Mesenchymal stem cell (in vitro differentiated cells and primary cell): Measurements from ENCODE around the gene APCS.

Experiments used
- DNase-seq: peaks from one replicate; pipeline ENCODE4 v3.0.0-alpha.2; 2013
- H2AFZ ChIP-seq: one replicate; pipeline ENCODE4 v1.6.1; 2013; ENCODE audit warnings: low read depth, mild to moderate bottlenecking, control low read depth, inconsistent platforms, low read length, moderate library complexity
- H2AK5ac ChIP-seq: 2 replicates; pipeline ENCODE4 v1.6.1; 2013; ENCODE audit warnings: low read length, moderate library complexity, mild to moderate bottlenecking, inconsistent platforms; ENCODE audit not compliant: severe bottlenecking
- H2BK120ac ChIP-seq: one replicate; pipeline ENCODE4 v1.6.1; 2013; ENCODE audit warnings: low read depth, mild to moderate bottlenecking, inconsistent platforms, low read length, moderate library complexity
- H2BK12ac ChIP-seq, 2 experiments: one replicate each; pipeline ENCODE4 v1.6.1; 2013; ENCODE audit warnings: inconsistent platforms in 2 of 2, low read length in 2 of 2, mild to moderate bottlenecking in 2 of 2, moderate library complexity in 2 of 2, control low read depth in 1 of 2
- H2BK15ac ChIP-seq: one replicate; pipeline ENCODE4 v1.6.1; 2013; ENCODE audit warnings: mild to moderate bottlenecking, low read depth, inconsistent platforms; ENCODE audit not compliant: poor library complexity, severe bottlenecking
- H2BK5ac ChIP-seq: 2 replicates; pipeline ENCODE4 v1.6.1; 2013; ENCODE audit warnings: low read depth, mild to moderate bottlenecking, low read length, control low read depth, inconsistent platforms; ENCODE audit not compliant: poor library complexity, severe bottlenecking
- H3K14ac ChIP-seq, 2 experiments: one replicate each; pipeline ENCODE4 v1.6.1; 2013; ENCODE audit warnings: inconsistent platforms in 2 of 2, low read length in 2 of 2, control low read depth in 1 of 2, mild to moderate bottlenecking in 1 of 2, moderate library complexity in 1 of 2
- H3K18ac ChIP-seq, 2 experiments: one replicate each; pipeline ENCODE4 v1.6.1; 2013; ENCODE audit warnings: inconsistent platforms in 2 of 2, low read length in 2 of 2, control low read depth in 1 of 2, low read depth in 1 of 2, mild to moderate bottlenecking in 1 of 2
- H3K23ac ChIP-seq, 2 experiments: one replicate each; pipeline ENCODE4 v1.6.1; 2013; ENCODE audit warnings: inconsistent platforms in 2 of 2, low read length in 2 of 2, mild to moderate bottlenecking in 2 of 2, moderate library complexity in 2 of 2, control low read depth in 1 of 2
- H3K27ac ChIP-seq: 2 replicates; pipeline ENCODE4 v1.5.1; 2013; ENCODE audit warnings: mild to moderate bottlenecking, moderate library complexity, low read length, control low read depth, inconsistent platforms; ENCODE audit not compliant: poor library complexity, severe bottlenecking
- H3K27me3 ChIP-seq, 2 experiments: 2 replicates each; pipeline versions ENCODE4 v1.6.1 to v1.7.0; 2013; ENCODE audit warnings: low read length in 2 of 2, mild to moderate bottlenecking in 2 of 2, moderate library complexity in 2 of 2, control low read depth in 1 of 2, inconsistent platforms in 1 of 2; ENCODE audit not compliant: control insufficient read depth in 1 of 2, insufficient read depth in 1 of 2
- H3K36me3 ChIP-seq, 2 experiments: 2 replicates each; pipeline versions ENCODE4 v1.6.1 to v1.7.0; 2013; ENCODE audit warnings: low read length in 2 of 2, control low read depth in 1 of 2, inconsistent platforms in 1 of 2, low read depth in 1 of 2, mild to moderate bottlenecking in 1 of 2; ENCODE audit not compliant: insufficient read depth in 2 of 2, control insufficient read depth in 1 of 2
- H3K4ac ChIP-seq, 2 experiments: one replicate each; pipeline ENCODE4 v1.6.1; 2013; ENCODE audit warnings: inconsistent platforms in 2 of 2, low read length in 2 of 2, mild to moderate bottlenecking in 2 of 2, moderate library complexity in 2 of 2, control low read depth in 1 of 2, low read depth in 1 of 2
- H3K4me1 ChIP-seq: 2 replicates; pipeline ENCODE4 v1.6.1; 2013; ENCODE audit warnings: low read depth, low read length, control low read depth; ENCODE audit not compliant: control insufficient read depth, insufficient read depth
- H3K4me2 ChIP-seq: 2 replicates; pipeline ENCODE4 v1.6.1; 2013; ENCODE audit warnings: low read length, mild to moderate bottlenecking, inconsistent platforms; ENCODE audit not compliant: poor library complexity, severe bottlenecking
- H3K4me3 ChIP-seq, 2 experiments: 2 replicates each; pipeline versions ENCODE4 v1.5.1 to v1.7.0; 2013; ENCODE audit warnings: low read length in 2 of 2, mild to moderate bottlenecking in 2 of 2, control low read depth in 1 of 2, low read depth in 1 of 2; ENCODE audit not compliant: insufficient read depth in 1 of 2
- H3K79me1 ChIP-seq: replicated peaks from 2 replicates; pipeline ENCODE4 v1.6.1; 2013; ENCODE audit warnings: mild to moderate bottlenecking, control low read depth, low read length, inconsistent platforms; ENCODE audit not compliant: poor library complexity, severe bottlenecking
- H3K9ac ChIP-seq: 2 replicates; pipeline ENCODE4 v1.7.0; 2013; ENCODE audit warnings: mild to moderate bottlenecking, low read length, moderate library complexity
- H3K9me3 ChIP-seq: 2 replicates; pipeline ENCODE4 v1.7.0; 2013; ENCODE audit warnings: mild to moderate bottlenecking, low read length; ENCODE audit not compliant: control insufficient read depth
- H4K8ac ChIP-seq: one replicate; pipeline ENCODE4 v1.6.1; 2013; ENCODE audit warnings: inconsistent platforms, mild to moderate bottlenecking, low read length, moderate library complexity
- H4K91ac ChIP-seq: one replicate; pipeline ENCODE4 v1.6.1; 2013; ENCODE audit warnings: mild to moderate bottlenecking, low read length, inconsistent platforms
- WGBS: methylation state at CpG from one replicate; pipeline ENCODE4 v1.1.7; 2013; ENCODE audit warnings: mixed read lengths; 5-methylcytosine and 5-hydroxymethylcytosine counted together

The APCS gene

GRCh38 chr1:159556931-159557369, 30.7 kb upstream of the APCS start:
- H3K4me3 ChIP-seq = no peak overlapping the region
- WGBS = 42% methylated on average over 3 of the region's 3 CpGs

DNA sequence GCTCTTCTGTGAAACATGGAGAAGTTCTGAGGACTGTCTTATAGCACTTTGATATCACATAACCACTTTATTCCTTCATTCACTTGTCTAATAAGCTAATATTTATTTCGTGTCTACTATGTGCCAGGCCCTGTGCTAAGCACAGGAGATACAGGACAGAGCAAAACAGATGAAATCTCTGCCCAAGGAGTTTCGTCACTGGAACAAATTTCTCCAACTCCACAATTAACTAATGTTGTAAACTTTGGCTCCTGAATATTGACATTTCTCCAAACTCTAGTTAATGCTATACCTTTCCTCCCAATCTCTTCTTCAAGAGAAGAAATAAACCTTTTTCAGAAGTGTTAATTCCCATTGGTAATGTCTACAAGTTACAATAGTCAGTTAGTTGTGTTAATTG, 27.0 kb upstream of the APCS start:
- H3K4me1 ChIP-seq = no peaks in the 10 kb centered on the region
- H2BK5ac ChIP-seq = no peak overlapping the region
- H3K4ac ChIP-seq = no peak overlapping the region
- H2AK5ac ChIP-seq = no peak overlapping the region
- H3K23ac ChIP-seq = no peak overlapping the region
- H3K27me3 ChIP-seq = no peaks in the 10 kb centered on the region
- H3K9ac ChIP-seq = no peak overlapping the region
- H2BK120ac ChIP-seq = no peak overlapping the region
- H3K14ac ChIP-seq = no peak overlapping the region
- 33% methylated on average over 2 of the region's 2 CpGs for WGBS
- H2BK15ac ChIP-seq = no peak overlapping the region
- no peaks in the 10 kb centered on the region for H3K79me1 ChIP-seq
- no peaks in the 10 kb centered on the region for H3K36me3 ChIP-seq
- no peaks in the 10 kb centered on the region for H3K9me3 ChIP-seq
- H3K27ac ChIP-seq = no peak overlapping the region
- no peak overlapping the region for H4K8ac ChIP-seq
- no peak overlapping the region for H3K4me3 ChIP-seq
- no peak overlapping the region for H3K18ac ChIP-seq
- no peak overlapping the region for H4K91ac ChIP-seq
- DNase-seq = no peak
- H2BK12ac ChIP-seq = no peak overlapping the region
- H3K4me2 ChIP-seq = no peak overlapping the region
- no peak overlapping the region for H2AFZ ChIP-seq

More at GRCh38 chr1:159556931-159557369, 30.7 kb upstream of the APCS start:
- Histone ChIP-seq H3K4me2 (no peak overlapping the region), H2AK5ac (no peak overlapping the region), H2BK5ac (no peak overlapping the region), H4K8ac (no peak overlapping the region), H3K27me3 (no peaks in the 10 kb centered on the region), H3K4ac (no peak overlapping the region), H3K23ac (no peak overlapping the region), H3K79me1 (no peaks in the 10 kb centered on the region), H2BK12ac (no peak overlapping the region), H2AFZ (no peak overlapping the region), H2BK120ac (no peak overlapping the region), H3K4me1 (no peaks in the 10 kb centered on the region), H2BK15ac (no peak overlapping the region), H3K18ac (no peak overlapping the region), H3K14ac (no peak overlapping the region), H3K36me3 (no peaks in the 10 kb centered on the region), H4K91ac (no peak overlapping the region), H3K9me3 (no peaks in the 10 kb centered on the region), H3K9ac (no peak overlapping the region), H3K27ac (no peak overlapping the region)
- no peak for DNase-seq

- no peak for DNase-seq
- H3K18ac ChIP-seq = no peak overlapping the region
- no peak overlapping the region for H2AFZ ChIP-seq
- H3K14ac ChIP-seq = no peak overlapping the region
- H3K79me1 ChIP-seq = no peaks in the 10 kb centered on the region
- no peak overlapping the region for H3K23ac ChIP-seq
- no peaks in the 10 kb centered on the region for H3K4me1 ChIP-seq
- no peaks in the 10 kb centered on the region for H3K36me3 ChIP-seq
- no peak overlapping the region for H4K8ac ChIP-seq
- H2BK15ac ChIP-seq = no peak overlapping the region
- no peak overlapping the region for H2BK120ac ChIP-seq
- H4K91ac ChIP-seq = no peak overlapping the region
- H3K27me3 ChIP-seq = no peaks in the 10 kb centered on the region
- no peak overlapping the region for H3K27ac ChIP-seq
- no peak overlapping the region for H2AK5ac ChIP-seq
- H3K4me2 ChIP-seq = no peak overlapping the region
- H3K9me3 ChIP-seq = no peaks in the 10 kb centered on the region
- H2BK12ac ChIP-seq = no peak overlapping the region
- H3K9ac ChIP-seq = no peak overlapping the region
- H3K4me3 ChIP-seq = no peak overlapping the region
- H2BK5ac ChIP-seq = no peak overlapping the region
- no peak overlapping the region for H3K4ac ChIP-seq
Measured at GRCh38 chr1:159561497-159561896, 26.1 kb upstream of the APCS start.

DNA sequence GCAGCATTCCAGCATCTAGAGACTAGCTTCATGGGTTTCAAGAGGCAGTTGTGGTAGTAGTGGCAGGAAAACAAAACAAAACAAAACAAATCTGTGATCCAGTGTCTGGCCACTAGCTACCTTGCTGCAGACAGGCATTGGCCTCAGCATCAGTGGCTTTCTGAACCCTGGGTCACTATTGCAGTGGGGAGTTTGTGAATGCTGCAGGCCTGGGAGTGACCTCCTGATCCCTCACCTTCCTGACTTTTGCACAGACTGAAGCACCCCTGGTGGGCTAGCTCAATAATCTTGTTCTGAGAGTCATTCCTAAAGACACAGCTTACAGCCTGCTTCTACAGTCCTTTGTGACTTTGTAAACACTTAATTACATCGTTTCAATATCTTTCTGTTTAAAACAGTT, 24.9 kb upstream of the APCS start:
- H2AFZ ChIP-seq = no peak overlapping the region
- no peaks in the 10 kb centered on the region for H3K27me3 ChIP-seq
- H3K36me3 ChIP-seq = no peaks in the 10 kb centered on the region
- H3K14ac ChIP-seq = no peak overlapping the region
- no peak overlapping the region for H2BK12ac ChIP-seq
- no peak overlapping the region for H4K91ac ChIP-seq
- no peak overlapping the region for H3K9ac ChIP-seq
- H3K4me1 ChIP-seq = no peaks in the 10 kb centered on the region
- H2BK5ac ChIP-seq = no peak overlapping the region
- H3K4ac ChIP-seq = no peak overlapping the region
- no peak overlapping the region for H3K4me3 ChIP-seq
- no peak overlapping the region for H2BK120ac ChIP-seq
- no peak overlapping the region for H4K8ac ChIP-seq
- H2BK15ac ChIP-seq = no peak overlapping the region
- no peak overlapping the region for H3K4me2 ChIP-seq
- no peak for DNase-seq
- 16% methylated on average over 1 of the region's 1 CpG for WGBS
- H3K27ac ChIP-seq = no peak overlapping the region
- H3K18ac ChIP-seq = no peak overlapping the region
- no peak overlapping the region for H3K23ac ChIP-seq
- no peaks in the 10 kb centered on the region for H3K79me1 ChIP-seq
- no peak overlapping the region for H2AK5ac ChIP-seq
- H3K9me3 ChIP-seq = no peaks in the 10 kb centered on the region
